Gastroesophageal sphincter (tissue), 3 donors: ENCODE data around the gene CCNK.

Experiments used
- CTCF ChIP-seq, 4 experiments: fragments of 200-600 bp in 2 of 4; fragments of 450-650 bp in 2 of 4; sonication (generic) in 1 of 4; IDR thresholded peaks; one replicate each; pipeline ENCODE4 v1.5.1; 2017 to 2019; ENCODE audit warnings: antibody characterized with exemption in 4 of 4, mild to moderate bottlenecking in 2 of 4, moderate library complexity in 2 of 4
- EP300 ChIP-seq: sonication (generic); formaldehyde crosslinking; IDR thresholded peaks from one replicate; pipeline ENCODE4 v1.6.1; 2017; ENCODE audit warnings: antibody characterized with exemption, mild to moderate bottlenecking
- POLR2AphosphoS5 ChIP-seq: sonication (generic); formaldehyde crosslinking; IDR thresholded peaks from one replicate; pipeline ENCODE4 v1.6.1; 2017; ENCODE audit warnings: antibody characterized with exemption

- no peak for TF ChIP-seq CTCF (IDR thresholded peaks at IDR 0.05)
- TF ChIP-seq POLR2AphosphoS5 = no peak
- no peak for TF ChIP-seq EP300
These were observed 36.6 kb downstream of the CCNK start for GRCh38 chr14:99517643-99518381.
